ENCODE measurements around the gene HPCAL1. TPM values are rescaled to one million over a fixed set of nuclear protein-coding genes. Genes with fewer than 3 reads are reported as not detected.

The HPCAL1 gene
- total and polyA plus RNA-seq, 2 of the 4 experiments (the other 2 are of a cell fraction) = 8.2 to 33.7 TPM

- Histone ChIP-seq H3K9me1 (ENCODE audit: insufficient read depth, low read length) (no peaks in the 10 kb centered on the region; the same call in 1 of the 2 replicates), H2AFZ (replicated peaks; ENCODE audit: low read length, poor library complexity) (no peak overlapping the region), H2BK120ac (ENCODE audit: low read depth, low read length) (no peak overlapping the region), H2AK9ac (replicated peaks; ENCODE audit: low read depth, low read length, poor library complexity) (no peak overlapping the region), H3K14ac (replicated peaks; ENCODE audit: low read depth, low read length) (no peak overlapping the region), H3K27ac (ENCODE audit: insufficient read depth, low read length) (no peak overlapping the region), H4K5ac (ENCODE audit: low read depth, low read length) (no peak overlapping the region), H3K36me3 (ENCODE audit: control insufficient read depth, insufficient read depth, low read length) (peaks cover 4% of the 10 kb centered on the region), H2BK5ac (ENCODE audit: low read depth, low read length, poor library complexity, severe bottlenecking) (no peak overlapping the region), H3K27me3 (ENCODE audit: control insufficient read depth, insufficient read depth, low read length) (no peaks in the 10 kb centered on the region), H3K9ac (ENCODE audit: low read depth, low read length) (no peak overlapping the region), H4K8ac (ENCODE audit: low read depth in 2 of 2, low read length in 2 of 2) (no peak overlapping the region), H3K79me1 (ENCODE audit: low read depth in 1 of 2, low read length in 2 of 2) (peaks cover 14 to 30% of the 10 kb centered on the region in 2 experiments), H4K20me1 (ENCODE audit: insufficient read depth, low read length) (peaks cover 26% of the 10 kb centered on the region), H2BK20ac (ENCODE audit: low read depth, low read length) (no peak overlapping the region), H3K4me2 (ENCODE audit: low read depth, low read length) (no peak overlapping the region), H4K91ac (ENCODE audit: insufficient read depth, low read depth, low read length) (no peak overlapping the region), H3K18ac (ENCODE audit: low read depth, low read length) (no peak overlapping the region), H3K4me1 (ENCODE audit: control insufficient read depth, insufficient read depth, low read length) (peaks cover 4% of the 10 kb centered on the region), H2BK15ac (ENCODE audit: low read depth, low read length) (no peak overlapping the region), H3K9me3 (ENCODE audit: control insufficient read depth, insufficient read depth, low read length) (peaks cover 4% of the 10 kb centered on the region), H3K4me3 (ENCODE audit: insufficient read depth, low read depth, low read length) (no peak overlapping the region), H2AK5ac (ENCODE audit: low read depth, low read length) (no peak overlapping the region), H3K23ac (ENCODE audit: low read depth, low read length) (no peak overlapping the region; the same call in 1 of the 2 replicates), H3K4ac (ENCODE audit: low read depth, low read length) (no peak overlapping the region), H3K56ac (ENCODE audit: extremely low read depth, insufficient read depth, low read length) (no peak overlapping the region)
- POLR2A ChIA-PET (ENCODE audit: unreplicated experiment) = no interaction called here
- CTCF ChIA-PET = no interaction called here
- intact Hi-C loops (cut with micrococcal nuclease) (no loop called here), in situ Hi-C loops (cut with MboI; ENCODE audit: low sequenced_read_pairs) (no loop called here), dilution Hi-C loops (cut with HindIII; ENCODE audit: low sequenced_read_pairs, unreplicated experiment) (no loop called here)
- ATAC-seq (ENCODE audit: low read depth) (no peak), DNase-seq (no peak)
- no peak for TF ChIP-seq RCOR1 (IDR thresholded peaks at IDR 0.05; ENCODE audit: insufficient replicate concordance, low read length)
- no peak for TF ChIP-seq NFE2L2 (IDR thresholded peaks at IDR 0.05; ENCODE audit: low read depth, low read length)
- no peak for TF ChIP-seq SMC3 (IDR thresholded peaks at IDR 0.05; ENCODE audit: low read depth, low read length)
- TF ChIP-seq RFX5 (IDR thresholded peaks at IDR 0.05; ENCODE audit: low read depth, low read length) = no peak
- TF ChIP-seq CHD1 (IDR thresholded peaks at IDR 0.05; ENCODE audit: low read depth, low read length) = no peak
- 100% methylated on average over 2 of the region's 17 CpGs; no CpG with 5 or more reads in 1 of the 2 experiments for WGBS, 2 experiments (ENCODE audit: extremely low coverage in 2 of 2, insufficient read length in 1 of 2)
- no TSS peak for BruUV-seq (replicated peaks)
Measured at GRCh38 chr2:10339647-10340592, 37.2 kb downstream of the HPCAL1 start.
